Measurements from ENCODE around the gene LRRC8E.

- TF ChIP-seq CTCF (IDR thresholded peaks at IDR 0.05) (no peak), POLR2AphosphoS5 (IDR thresholded peaks at IDR 0.05) (no peak), POLR2A (IDR thresholded peaks at IDR 0.05) (no peak), EP300 (IDR thresholded peaks at IDR 0.05; ENCODE audit: low read depth) (no peak)
These were observed 18.3 kb upstream of the LRRC8E start for GRCh38 chr19:7869910-7870511.
